Neural cell (in vitro differentiated cells): ENCODE results near the gene DNAJB6. TPM values are rescaled to one million over a fixed set of nuclear protein-coding genes. Genes with fewer than 3 reads are reported as not detected.

Source experiments
- H2AFZ ChIP-seq: fragments of 200-600, 300-800 bp; sonication (generic), shearing (Covaris generic); 2 replicates; pipeline ENCODE4 v1.6.0; 2014; ENCODE audit warnings: low read depth, mild to moderate bottlenecking, antibody characterized with exemption, low read length, moderate library complexity
- H3F3A ChIP-seq: fragments of 200-600 bp; shearing (Covaris generic); 2 replicates; pipeline ENCODE4 v1.6.1; 2016; ENCODE audit warnings: mild to moderate bottlenecking, moderate library complexity, mixed read lengths, antibody characterized with exemption, low read length; ENCODE audit not compliant: insufficient read depth, poor library complexity, severe bottlenecking
- H3K27ac ChIP-seq: fragments of 200-600, 300-800 bp; sonication (generic), shearing (Covaris generic); 2 replicates; pipeline ENCODE4 v1.5.1; 2014; ENCODE audit warnings: mild to moderate bottlenecking, low read length, moderate library complexity
- H3K27me3 ChIP-seq: fragments of 300-800, 200-600 bp; sonication (generic), shearing (Covaris generic); 2 replicates; pipeline ENCODE4 v1.6.0; 2014; ENCODE audit warnings: mild to moderate bottlenecking, low read depth, low read length, moderate library complexity; ENCODE audit not compliant: insufficient read depth
- H3K36me3 ChIP-seq: fragments of 300-800, 200-600 bp; sonication (generic), shearing (Covaris generic); 2 replicates; pipeline ENCODE4 v1.5.1; 2014; ENCODE audit warnings: mild to moderate bottlenecking, antibody characterized with exemption, low read length, moderate library complexity; ENCODE audit not compliant: insufficient read depth
- H3K4me2 ChIP-seq: fragments of 300-800, 200-600 bp; sonication (generic), shearing (Covaris generic); 2 replicates; pipeline ENCODE4 v1.6.0; 2014; ENCODE audit warnings: mild to moderate bottlenecking, low read length
- H3K4me3 ChIP-seq: fragments of 300-800, 200-600 bp; sonication (generic), shearing (Covaris generic); 2 replicates; pipeline ENCODE4 v1.5.1; 2014; ENCODE audit warnings: mild to moderate bottlenecking, low read length, moderate library complexity
- H3K79me2 ChIP-seq: fragments of 200-600 bp; shearing (Covaris generic); replicated peaks from 2 replicates; pipeline ENCODE4 v1.6.0; 2014; ENCODE audit warnings: mild to moderate bottlenecking, low read length, moderate library complexity; ENCODE audit not compliant: insufficient read depth
- H3K9ac ChIP-seq: fragments of 300-800, 200-600 bp; sonication (generic), shearing (Covaris generic); 2 replicates; pipeline ENCODE4 v1.6.1; 2016; ENCODE audit warnings: mild to moderate bottlenecking, low read length, mixed read lengths
- H3K9me2 ChIP-seq: fragments of 200-600 bp; shearing (Covaris generic); 2 replicates; pipeline ENCODE4 v1.6.1; 2016; ENCODE audit warnings: mild to moderate bottlenecking, low read length, mixed read lengths; ENCODE audit not compliant: insufficient read depth
- H3K9me3 ChIP-seq: fragments of 200-600, 300-800 bp; sonication (generic), shearing (Covaris generic); 2 replicates; pipeline ENCODE4 v1.6.1; 2016; ENCODE audit warnings: mild to moderate bottlenecking, mixed run types, low read length, moderate library complexity, mixed read lengths
- H4K20me1 ChIP-seq: fragments of 200-600 bp; shearing (Covaris generic); 2 replicates; pipeline ENCODE4 v1.6.1; 2016; ENCODE audit warnings: mild to moderate bottlenecking, mixed run types; ENCODE audit not compliant: insufficient read depth
- CTCF ChIP-seq: fragments of 450-650 bp; IDR thresholded peaks from 2 replicates; pipeline ENCODE4 v1.5.1; 2014; ENCODE audit warnings: antibody characterized with exemption, mild to moderate bottlenecking, moderate library complexity; ENCODE audit not compliant: poor library complexity, severe bottlenecking
- EP300 ChIP-seq: fragments of 450-650 bp; conservative IDR thresholded peaks from 2 replicates; pipeline ENCODE4 v1.6.1; 2014; ENCODE audit warnings: antibody characterized with exemption, mild to moderate bottlenecking, moderate library complexity; ENCODE audit not compliant: poor library complexity, severe bottlenecking
- EZH2 ChIP-seq: fragments of 200-600, 300-800 bp; shearing (Covaris generic), sonication (generic); IDR thresholded peaks from 2 replicates; pipeline ENCODE4 v1.6.1; 2014; ENCODE audit warnings: antibody characterized with exemption, low read length, borderline replicate concordance, mild to moderate bottlenecking; ENCODE audit not compliant: insufficient read depth, poor library complexity, severe bottlenecking
- MXI1 ChIP-seq: fragments of 450-650 bp; conservative IDR thresholded peaks from 2 replicates; pipeline ENCODE4 v1.6.1; 2014; ENCODE audit warnings: antibody characterized with exemption, mild to moderate bottlenecking; ENCODE audit not compliant: poor library complexity, severe bottlenecking
- POLR2AphosphoS5 ChIP-seq: IDR thresholded peaks from 2 replicates; pipeline ENCODE4 v1.6.1; 2012
- RAD21 ChIP-seq: fragments of 450-650 bp; conservative IDR thresholded peaks from 2 replicates; pipeline ENCODE4 v1.6.1; 2014; ENCODE audit warnings: antibody characterized with exemption, mild to moderate bottlenecking, moderate library complexity
- REST ChIP-seq: IDR thresholded peaks from 2 replicates; pipeline ENCODE4 v1.6.1; 2012; ENCODE audit warnings: borderline replicate concordance
- SMC3 ChIP-seq: fragments of 450-650 bp; conservative IDR thresholded peaks from 2 replicates; pipeline ENCODE4 v1.6.1; 2014; ENCODE audit warnings: antibody characterized with exemption, mild to moderate bottlenecking, moderate library complexity; ENCODE audit not compliant: poor library complexity
- TAF1 ChIP-seq: IDR thresholded peaks from 2 replicates; pipeline ENCODE4 v1.6.1; 2012; ENCODE audit warnings: low read depth
- polyA plus RNA-seq: library from polyadenylated mRNA; depleted of rRNA; stranded (reverse); fragments of >200 nt; gene quantifications from 2 replicates; pipeline ENCODE4 v1.2.3, GENCODE V29; 2014

Gene DNAJB6
- polyA plus RNA-seq, 1 donor from 2014 or later = 427 TPM

DNA sequence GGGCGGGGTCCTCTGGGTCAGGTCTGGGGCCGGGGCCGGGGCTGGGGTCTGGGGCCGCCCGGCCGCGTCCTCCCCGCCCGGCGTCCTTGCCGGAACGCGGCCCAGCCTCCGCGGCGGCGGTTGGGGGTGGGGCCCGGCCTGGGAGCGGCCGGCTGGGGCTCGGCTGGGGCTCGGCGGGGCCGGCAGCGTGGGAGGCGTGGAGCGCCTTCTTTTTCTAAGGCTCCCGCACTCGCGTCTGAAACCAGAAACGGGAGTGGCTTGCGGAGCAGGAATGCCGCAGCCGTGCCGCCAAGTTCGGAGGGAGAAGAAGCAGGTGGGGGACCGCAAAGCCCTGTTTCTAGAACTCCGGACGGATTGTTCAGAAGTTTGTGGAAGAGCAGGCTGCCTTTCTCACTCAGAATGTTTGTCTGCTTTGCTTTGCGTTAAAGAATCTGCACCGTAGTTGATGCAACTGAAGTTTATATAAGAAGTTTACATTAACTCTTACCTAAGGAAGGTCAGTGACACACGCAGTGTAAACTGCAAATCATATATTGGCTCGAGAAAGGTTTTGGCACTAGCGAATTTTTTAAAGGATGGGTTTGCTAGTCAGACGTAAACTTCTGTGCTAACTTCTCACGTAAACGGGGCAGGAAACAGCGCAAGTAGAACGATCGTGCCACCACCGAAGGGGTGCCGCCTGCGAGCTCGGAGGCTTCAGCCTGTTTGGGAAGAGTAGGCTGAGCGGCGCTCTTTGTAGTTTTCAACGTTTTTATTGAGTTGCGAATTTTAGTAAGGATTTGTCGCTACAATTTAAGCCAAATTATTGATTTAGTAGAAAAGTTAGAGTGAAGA is 729 bp downstream of the DNAJB6 start:
- Histone ChIP-seq H3K27ac (no peak overlapping the region), H3K9me3 (no peaks in the 10 kb centered on the region), H3K9ac (peak overlapping the region; percentile 76), H3F3A (no peaks in the 10 kb centered on the region), H3K27me3 (no peaks in the 10 kb centered on the region), H4K20me1 (peaks cover 18% of the 10 kb centered on the region), H3K36me3 (no peaks in the 10 kb centered on the region), H3K4me2 (peak overlapping the region; percentile 54), H3K79me2 (peaks cover 46% of the 10 kb centered on the region), H3K9me2 (no peaks in the 10 kb centered on the region), H3K4me3 (peak overlapping the region; percentile 71), H2AFZ (no peak overlapping the region)
- no peak for TF ChIP-seq EP300
- peak; percentile 7 for TF ChIP-seq MXI1
- no peak for TF ChIP-seq REST
- TF ChIP-seq POLR2AphosphoS5 = no peak
- no peak for TF ChIP-seq SMC3
- TF ChIP-seq CTCF = no peak
- TF ChIP-seq RAD21 = no peak

GRCh38 chr7:157339777-157340677 is 3.2 kb downstream of the DNAJB6 start:
- H4K20me1 ChIP-seq = peaks cover 18% of the 10 kb centered on the region
- H3K79me2 ChIP-seq = peaks cover 71% of the 10 kb centered on the region
- H3K9me2 ChIP-seq = no peaks in the 10 kb centered on the region
- no peaks in the 10 kb centered on the region for H3F3A ChIP-seq
- no peak overlapping the region for H2AFZ ChIP-seq
- TF ChIP-seq EP300 = no peak
- TF ChIP-seq POLR2AphosphoS5 = no peak
- no peak for TF ChIP-seq TAF1
- TF ChIP-seq REST = no peak
- peak; percentile 73 for TF ChIP-seq RAD21
- TF ChIP-seq CTCF = peak; percentile 81
- TF ChIP-seq SMC3 = peak; percentile 77
- TF ChIP-seq EZH2 = no peak
- TF ChIP-seq MXI1 = no peak
- no peaks in the 10 kb centered on the region for H3K36me3 ChIP-seq
- peak overlapping the region; percentile 16 for H3K4me3 ChIP-seq
- no peak overlapping the region for H3K27ac ChIP-seq
- H3K27me3 ChIP-seq = no peaks in the 10 kb centered on the region
- H3K9me3 ChIP-seq = no peaks in the 10 kb centered on the region
- H3K4me2 ChIP-seq = no peak overlapping the region
- H3K9ac ChIP-seq = no peak overlapping the region
